PFSK-1 (cell line): Measurements from ENCODE around the gene SIGLEC15.

ENCODE experiments used
- FOXP2 ChIP-seq: optimal IDR thresholded peaks from 2 replicates; pipeline ENCODE3; 2011; ENCODE audit warnings: borderline replicate concordance, control low read depth, inconsistent platforms; ENCODE audit not compliant: insufficient read depth; ENCODE audit errors: extremely low read length, extremely low read depth
- POLR2AphosphoS5 ChIP-seq: IDR thresholded peaks from 2 replicates; pipeline ENCODE4 v1.6.1; 2012; ENCODE audit warnings: low read depth, mild to moderate bottlenecking, control low read depth, low read length, moderate library complexity
- SIN3A ChIP-seq: IDR thresholded peaks from 2 replicates; pipeline ENCODE4 v1.6.1; 2012; ENCODE audit warnings: mild to moderate bottlenecking, low read length, moderate library complexity, borderline replicate concordance; ENCODE audit not compliant: insufficient read depth
- TAF1 ChIP-seq: IDR thresholded peaks from 2 replicates; pipeline ENCODE4 v1.6.1; 2012; ENCODE audit warnings: low read length, control low read depth, borderline replicate concordance; ENCODE audit not compliant: insufficient read depth
- TF ChIP-seq, protein P1 (sequence below), 2 experiments: IDR thresholded peaks; 2 replicates each; pipeline versions ENCODE4 v1.6.1 to v1.8.0; 2011 to 2012; ENCODE audit warnings: low read depth in 2 of 2, low read length in 2 of 2, control low read depth in 1 of 2, inconsistent platforms in 1 of 2, mild to moderate bottlenecking in 1 of 2, moderate library complexity in 1 of 2; ENCODE audit not compliant: insufficient read depth in 1 of 2

SIGLEC15 gene

GRCh38 chr18:45863469-45863868, 38.0 kb downstream of the SIGLEC15 start:
- TF ChIP-seq SIN3A (no peak), FOXP2 (no peak), TAF1 (no peak), POLR2AphosphoS5 (no peak)
- TF ChIP-seq, protein P1, sequence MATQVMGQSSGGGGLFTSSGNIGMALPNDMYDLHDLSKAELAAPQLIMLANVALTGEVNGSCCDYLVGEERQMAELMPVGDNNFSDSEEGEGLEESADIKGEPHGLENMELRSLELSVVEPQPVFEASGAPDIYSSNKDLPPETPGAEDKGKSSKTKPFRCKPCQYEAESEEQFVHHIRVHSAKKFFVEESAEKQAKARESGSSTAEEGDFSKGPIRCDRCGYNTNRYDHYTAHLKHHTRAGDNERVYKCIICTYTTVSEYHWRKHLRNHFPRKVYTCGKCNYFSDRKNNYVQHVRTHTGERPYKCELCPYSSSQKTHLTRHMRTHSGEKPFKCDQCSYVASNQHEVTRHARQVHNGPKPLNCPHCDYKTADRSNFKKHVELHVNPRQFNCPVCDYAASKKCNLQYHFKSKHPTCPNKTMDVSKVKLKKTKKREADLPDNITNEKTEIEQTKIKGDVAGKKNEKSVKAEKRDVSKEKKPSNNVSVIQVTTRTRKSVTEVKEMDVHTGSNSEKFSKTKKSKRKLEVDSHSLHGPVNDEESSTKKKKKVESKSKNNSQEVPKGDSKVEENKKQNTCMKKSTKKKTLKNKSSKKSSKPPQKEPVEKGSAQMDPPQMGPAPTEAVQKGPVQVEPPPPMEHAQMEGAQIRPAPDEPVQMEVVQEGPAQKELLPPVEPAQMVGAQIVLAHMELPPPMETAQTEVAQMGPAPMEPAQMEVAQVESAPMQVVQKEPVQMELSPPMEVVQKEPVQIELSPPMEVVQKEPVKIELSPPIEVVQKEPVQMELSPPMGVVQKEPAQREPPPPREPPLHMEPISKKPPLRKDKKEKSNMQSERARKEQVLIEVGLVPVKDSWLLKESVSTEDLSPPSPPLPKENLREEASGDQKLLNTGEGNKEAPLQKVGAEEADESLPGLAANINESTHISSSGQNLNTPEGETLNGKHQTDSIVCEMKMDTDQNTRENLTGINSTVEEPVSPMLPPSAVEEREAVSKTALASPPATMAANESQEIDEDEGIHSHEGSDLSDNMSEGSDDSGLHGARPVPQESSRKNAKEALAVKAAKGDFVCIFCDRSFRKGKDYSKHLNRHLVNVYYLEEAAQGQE (IDR thresholded peaks at IDR 0.05; ENCODE audit: insufficient read depth in 1 of 2, low read depth in 2 of 2, low read length in 2 of 2) = no peak

GRCh38 chr18:45864081-45864480, 38.6 kb downstream of the SIGLEC15 start:
- no peak for TF ChIP-seq FOXP2
- no peak for TF ChIP-seq SIN3A
- TF ChIP-seq POLR2AphosphoS5 = no peak
- TF ChIP-seq TAF1 = no peak
- TF ChIP-seq, protein P1 (IDR thresholded peaks at IDR 0.05; ENCODE audit: insufficient read depth in 1 of 2, low read depth in 2 of 2, low read length in 2 of 2) = no peak

DNA sequence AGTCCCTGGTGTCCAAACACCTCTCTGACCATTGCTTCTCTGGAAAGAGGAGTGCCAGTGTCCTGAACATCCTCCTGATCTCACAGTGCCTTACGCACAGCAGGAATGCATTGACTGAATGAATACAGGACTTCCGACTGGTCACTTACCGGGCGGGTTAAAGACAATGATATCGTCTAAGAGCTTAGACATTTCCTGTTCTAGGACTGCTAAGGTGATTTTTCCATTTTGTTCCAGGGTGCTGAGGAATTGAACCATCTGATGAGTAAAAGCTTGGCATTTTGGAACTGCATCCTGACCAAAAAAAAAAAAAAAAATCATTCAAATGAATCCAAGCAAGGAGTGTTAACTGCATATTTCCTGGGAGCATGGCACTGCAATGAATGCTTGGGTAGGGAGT, 40.0 kb downstream of the SIGLEC15 start:
- TF ChIP-seq, protein P1 (IDR thresholded peaks at IDR 0.05; ENCODE audit: insufficient read depth in 1 of 2, low read depth in 2 of 2, low read length in 2 of 2) = no peak
- no peak for TF ChIP-seq FOXP2
- no peak for TF ChIP-seq TAF1
- no peak for TF ChIP-seq SIN3A
- TF ChIP-seq POLR2AphosphoS5 = no peak

- TF ChIP-seq, protein P1 (IDR thresholded peaks at IDR 0.05; ENCODE audit: insufficient read depth in 1 of 2, low read depth in 2 of 2, low read length in 2 of 2) = no peak
- TF ChIP-seq FOXP2 = no peak
- no peak for TF ChIP-seq TAF1
- no peak for TF ChIP-seq POLR2AphosphoS5
These were observed 44.9 kb downstream of the SIGLEC15 start for GRCh38 chr18:45870419-45870818.
